ENCODE measurements around the gene ADCY2.

The ADCY2 gene

GRCh38 chr5:7834982-7835381, 439.0 kb downstream of the ADCY2 start (continued):
- no peak for TF ChIP-seq OSR1 (CRISPR knock-in tag; IDR thresholded peaks at IDR 0.05)
- no peak for TF ChIP-seq ZNF70 (CRISPR knock-in tag; IDR thresholded peaks at IDR 0.05)
- TF ChIP-seq, protein P1, sequence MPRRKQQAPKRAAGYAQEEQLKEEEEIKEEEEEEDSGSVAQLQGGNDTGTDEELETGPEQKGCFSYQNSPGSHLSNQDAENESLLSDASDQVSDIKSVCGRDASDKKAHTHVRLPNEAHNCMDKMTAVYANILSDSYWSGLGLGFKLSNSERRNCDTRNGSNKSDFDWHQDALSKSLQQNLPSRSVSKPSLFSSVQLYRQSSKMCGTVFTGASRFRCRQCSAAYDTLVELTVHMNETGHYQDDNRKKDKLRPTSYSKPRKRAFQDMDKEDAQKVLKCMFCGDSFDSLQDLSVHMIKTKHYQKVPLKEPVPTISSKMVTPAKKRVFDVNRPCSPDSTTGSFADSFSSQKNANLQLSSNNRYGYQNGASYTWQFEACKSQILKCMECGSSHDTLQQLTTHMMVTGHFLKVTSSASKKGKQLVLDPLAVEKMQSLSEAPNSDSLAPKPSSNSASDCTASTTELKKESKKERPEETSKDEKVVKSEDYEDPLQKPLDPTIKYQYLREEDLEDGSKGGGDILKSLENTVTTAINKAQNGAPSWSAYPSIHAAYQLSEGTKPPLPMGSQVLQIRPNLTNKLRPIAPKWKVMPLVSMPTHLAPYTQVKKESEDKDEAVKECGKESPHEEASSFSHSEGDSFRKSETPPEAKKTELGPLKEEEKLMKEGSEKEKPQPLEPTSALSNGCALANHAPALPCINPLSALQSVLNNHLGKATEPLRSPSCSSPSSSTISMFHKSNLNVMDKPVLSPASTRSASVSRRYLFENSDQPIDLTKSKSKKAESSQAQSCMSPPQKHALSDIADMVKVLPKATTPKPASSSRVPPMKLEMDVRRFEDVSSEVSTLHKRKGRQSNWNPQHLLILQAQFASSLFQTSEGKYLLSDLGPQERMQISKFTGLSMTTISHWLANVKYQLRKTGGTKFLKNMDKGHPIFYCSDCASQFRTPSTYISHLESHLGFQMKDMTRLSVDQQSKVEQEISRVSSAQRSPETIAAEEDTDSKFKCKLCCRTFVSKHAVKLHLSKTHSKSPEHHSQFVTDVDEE (CRISPR knock-in tag; IDR thresholded peaks at IDR 0.05) = no peak
- TF ChIP-seq SNAI2 (CRISPR knock-in tag; IDR thresholded peaks at IDR 0.05) = no peak
- TF ChIP-seq CSDC2 (CRISPR knock-in tag; IDR thresholded peaks at IDR 0.05) = no peak

DNA sequence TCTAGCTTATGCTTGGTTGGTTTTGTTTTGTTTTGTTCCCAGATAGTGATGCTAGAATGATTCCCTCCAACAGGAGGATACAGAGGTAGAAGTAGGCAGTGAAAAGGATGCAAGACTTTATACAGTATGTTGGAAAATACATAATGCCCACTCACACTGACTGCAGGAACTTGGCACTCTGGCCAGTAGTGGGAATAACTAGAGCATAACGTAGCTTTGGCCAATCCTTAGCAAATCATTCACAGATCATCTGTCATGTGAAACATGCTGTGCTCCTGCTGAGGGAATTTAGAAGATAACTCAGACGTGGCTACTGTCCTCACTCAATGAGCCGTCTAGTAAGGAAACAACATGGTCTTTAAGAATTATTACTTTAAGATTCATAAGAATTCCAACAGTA, 441.5 kb downstream of the ADCY2 start:
- no peak for ATAC-seq
- no peak for TF ChIP-seq RARB (CRISPR knock-in tag; IDR thresholded peaks at IDR 0.05)
- TF ChIP-seq, protein P1 (CRISPR knock-in tag; IDR thresholded peaks at IDR 0.05) = no peak
- TF ChIP-seq ZNF565 (CRISPR knock-in tag; conservative IDR thresholded peaks at IDR 0.05; ENCODE audit: low read depth) = no peak
- no peak for TF ChIP-seq GLIS3 (CRISPR knock-in tag; IDR thresholded peaks at IDR 0.05)
- no peak for TF ChIP-seq ARNTL (CRISPR knock-in tag; IDR thresholded peaks at IDR 0.05; ENCODE audit: borderline replicate concordance, low read depth)
- no peak for TF ChIP-seq CSRNP3 (CRISPR knock-in tag; IDR thresholded peaks at IDR 0.05)
- no peak for TF ChIP-seq TCF4 (CRISPR knock-in tag; IDR thresholded peaks at IDR 0.05; ENCODE audit: borderline replicate concordance)
- no peak for TF ChIP-seq PATZ1 (CRISPR knock-in tag; IDR thresholded peaks at IDR 0.05; ENCODE audit: borderline replicate concordance)
- no peak for TF ChIP-seq PPARA (CRISPR knock-in tag; IDR thresholded peaks at IDR 0.05; ENCODE audit: borderline replicate concordance)
- no peak for TF ChIP-seq ISL1 (CRISPR knock-in tag; IDR thresholded peaks at IDR 0.05)
- TF ChIP-seq BACH2 (CRISPR knock-in tag; IDR thresholded peaks at IDR 0.05; ENCODE audit: borderline replicate concordance) = no peak
- no peak for TF ChIP-seq ZNF70 (CRISPR knock-in tag; IDR thresholded peaks at IDR 0.05)
- no peak for TF ChIP-seq ZFP30 (CRISPR knock-in tag; IDR thresholded peaks at IDR 0.05)
- TF ChIP-seq ZFP3 (CRISPR knock-in tag; IDR thresholded peaks at IDR 0.05) = no peak
- TF ChIP-seq ESRRG (CRISPR knock-in tag; IDR thresholded peaks at IDR 0.05) = no peak

DNA sequence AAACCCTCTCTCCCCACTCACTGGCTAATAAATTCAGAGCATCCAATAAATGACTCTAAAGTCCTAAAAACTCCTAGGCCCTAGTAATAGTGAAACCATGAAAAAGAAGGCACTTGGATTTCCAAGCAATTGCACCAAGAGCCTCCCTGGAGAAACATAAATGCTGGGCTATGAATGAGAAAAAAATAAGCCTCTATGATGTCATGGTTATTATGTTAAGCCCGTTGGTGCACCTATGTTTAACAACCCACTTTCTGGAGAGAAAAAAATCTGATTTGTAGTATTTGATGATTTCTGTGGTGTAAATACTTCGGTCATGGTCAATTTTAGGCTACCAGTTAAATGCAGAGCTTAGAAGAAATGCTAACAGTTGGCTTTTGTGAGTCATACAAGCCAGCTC, 446.6 kb downstream of the ADCY2 start:
- ATAC-seq = no peak
- TF ChIP-seq POU6F1 (CRISPR knock-in tag; IDR thresholded peaks at IDR 0.05; ENCODE audit: borderline replicate concordance, low read depth) = no peak
- no peak for TF ChIP-seq CSDC2 (CRISPR knock-in tag; IDR thresholded peaks at IDR 0.05)
- TF ChIP-seq, protein P1 (CRISPR knock-in tag; IDR thresholded peaks at IDR 0.05) = no peak

Data from SK-N-SH treated with all-trans-retinoic acid at 6 μM for 48 hours (cell line).